ENCODE results near the gene NAA10.

Gene NAA10

DNA sequence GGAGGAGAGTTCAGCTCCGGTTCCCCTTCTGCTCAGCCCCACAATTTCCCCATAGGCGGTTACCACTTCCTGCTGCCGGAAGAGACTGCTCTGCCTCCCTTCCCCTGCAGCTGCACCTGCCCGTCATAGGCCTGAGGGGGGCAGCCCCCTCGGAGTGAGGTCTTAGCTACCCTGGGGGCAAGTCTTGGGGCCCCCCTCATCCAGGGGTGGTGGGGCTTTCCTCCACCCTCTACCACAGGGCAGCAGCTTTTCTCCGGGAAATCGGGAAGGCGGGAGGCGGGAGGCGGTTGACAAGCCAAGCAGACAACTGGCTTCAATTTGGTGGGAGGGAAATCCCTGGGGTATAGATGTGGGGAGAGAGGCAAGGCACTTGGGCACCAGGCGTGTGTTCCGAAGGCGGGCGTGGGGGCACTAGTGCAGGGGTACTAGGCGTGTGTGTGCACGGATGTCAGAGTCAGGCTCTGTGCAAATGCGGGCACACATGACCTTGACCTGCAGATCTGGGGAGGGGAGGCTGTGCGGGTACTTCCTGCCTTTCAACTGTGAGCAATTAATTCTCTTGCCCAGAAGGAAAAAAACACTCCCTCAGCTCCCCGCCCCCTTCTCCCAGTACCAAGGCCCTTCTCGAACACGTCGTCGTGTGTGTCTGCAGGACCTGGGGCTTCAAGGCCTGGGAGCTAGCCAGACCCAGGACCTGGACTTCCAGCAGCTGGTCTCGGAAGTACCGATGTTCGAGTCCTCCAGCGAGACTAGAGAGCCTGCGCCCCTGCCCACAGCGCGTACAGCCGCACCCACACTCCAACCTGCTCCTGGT lies 7.8 kb downstream of the NAA10 start:
- peak; percentile 69 for DNase-seq

GRCh38 chrX:153926552-153926857 lies 8.3 kb downstream of the NAA10 start:
- no peak for DNase-seq

DNA sequence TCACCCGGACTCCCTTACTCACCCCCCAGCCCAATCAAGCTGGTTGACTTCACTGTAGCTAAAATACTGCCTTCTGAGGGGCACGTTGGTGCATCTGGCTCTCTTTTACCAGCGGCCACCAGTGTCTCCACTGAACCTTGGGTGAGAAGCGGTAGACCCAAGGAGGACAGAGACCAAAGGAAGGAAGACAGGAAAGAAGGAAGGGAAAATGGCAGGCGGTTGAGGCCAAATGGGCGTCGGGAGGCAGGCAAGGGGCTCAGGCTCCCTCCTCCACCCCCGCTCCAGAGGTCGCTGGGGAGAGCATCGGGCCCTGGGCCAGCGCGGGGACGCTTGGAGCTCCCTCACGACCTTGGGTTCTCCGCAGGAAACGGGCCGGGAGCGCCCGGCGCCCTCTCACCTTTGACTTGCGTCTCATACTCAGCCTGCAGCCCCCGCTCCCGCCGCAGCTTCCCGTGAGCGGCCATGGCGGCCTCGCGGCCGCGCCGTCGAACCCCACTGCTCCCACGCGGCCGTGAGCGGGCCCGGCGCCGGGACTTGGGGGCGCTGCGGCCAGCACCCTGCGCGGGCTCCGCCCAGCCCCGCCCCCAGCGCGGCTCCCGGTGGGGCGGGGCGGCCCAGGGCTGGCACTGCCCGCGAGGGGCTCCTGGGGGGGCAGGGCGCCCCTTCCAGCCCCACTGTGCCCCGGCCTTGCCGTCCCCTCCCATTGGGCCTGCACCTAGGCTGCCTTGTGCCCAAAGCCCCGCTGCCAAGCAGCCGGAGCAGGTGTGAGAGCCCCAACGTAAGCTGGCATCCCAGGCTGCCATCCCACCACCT lies 8.9 kb downstream of the NAA10 start, which contains the start of gene ARHGAP4:
Gene ARHGAP4 (minus strand): TSS at position 526 of the 813 bp plus-strand sequence. CDS start 62 bp downstream, at position 464.
- peak; percentile 52 for DNase-seq

- no peak for DNase-seq
Observed at GRCh38 chrX:153925387-153925738, 9.5 kb downstream of the NAA10 start.

DNA sequence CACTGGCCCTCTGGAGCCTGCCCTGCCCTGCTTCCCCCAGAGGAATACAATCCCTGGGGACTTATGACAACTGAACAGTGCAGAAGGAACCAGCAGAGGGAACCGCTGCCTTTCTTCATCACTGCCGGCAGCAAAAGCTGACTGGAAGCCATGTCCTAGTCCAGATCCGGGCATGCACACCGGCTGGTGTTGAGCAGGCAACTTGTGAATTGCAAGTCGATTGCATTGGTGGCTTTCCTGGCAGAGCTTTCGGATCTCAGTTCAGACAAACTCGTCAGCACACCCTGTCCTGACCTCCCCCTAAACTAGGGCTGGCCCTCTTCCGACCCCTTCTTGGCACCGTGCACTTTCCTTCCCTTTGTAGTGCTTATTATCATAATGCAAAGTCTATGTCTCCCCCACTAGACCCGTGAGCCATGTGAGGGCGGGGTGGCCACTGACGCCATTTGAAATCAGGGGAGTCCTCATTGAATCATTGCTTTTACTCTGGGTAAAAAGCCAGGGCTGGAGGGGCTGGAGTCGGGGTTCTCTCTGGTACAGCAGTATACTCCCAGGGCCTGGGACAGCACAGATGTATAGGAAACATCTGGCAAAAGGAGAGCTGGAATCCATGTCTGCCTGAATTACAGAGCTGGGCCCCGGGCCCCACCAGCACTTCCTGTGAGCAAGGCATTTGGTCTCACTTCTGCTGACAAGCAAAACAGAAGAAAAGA lies 10.5 kb downstream of the NAA10 start:
- DNase-seq: no peak

GRCh38 chrX:153922932-153923857 lies 11.6 kb downstream of the NAA10 start:
- DNase-seq: no peak

GRCh38 chrX:153921511-153922446 lies 13.1 kb downstream of the NAA10 start:
- DNase-seq: no peak

DNA sequence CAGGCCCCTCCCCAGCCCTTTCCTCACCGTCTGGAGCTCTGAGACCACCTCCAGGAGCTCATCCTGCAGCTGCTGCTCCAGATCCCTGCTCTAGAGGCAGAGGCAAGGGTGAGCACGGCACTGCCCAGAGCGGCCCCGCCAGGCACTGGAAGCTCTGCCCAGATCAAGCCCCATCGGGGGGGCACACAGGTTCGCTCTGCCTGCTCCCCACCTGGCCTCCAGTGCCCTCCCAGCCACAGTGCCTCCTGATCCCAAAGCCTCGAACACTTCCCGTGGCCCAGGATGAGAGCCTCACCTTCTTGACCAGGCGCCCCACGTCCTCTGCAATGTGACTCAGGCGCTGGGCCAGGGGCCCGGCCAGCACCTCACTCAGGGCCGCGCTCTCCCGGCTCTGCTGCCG lies 13.8 kb downstream of the NAA10 start:
- DNase-seq: no peak

DNA sequence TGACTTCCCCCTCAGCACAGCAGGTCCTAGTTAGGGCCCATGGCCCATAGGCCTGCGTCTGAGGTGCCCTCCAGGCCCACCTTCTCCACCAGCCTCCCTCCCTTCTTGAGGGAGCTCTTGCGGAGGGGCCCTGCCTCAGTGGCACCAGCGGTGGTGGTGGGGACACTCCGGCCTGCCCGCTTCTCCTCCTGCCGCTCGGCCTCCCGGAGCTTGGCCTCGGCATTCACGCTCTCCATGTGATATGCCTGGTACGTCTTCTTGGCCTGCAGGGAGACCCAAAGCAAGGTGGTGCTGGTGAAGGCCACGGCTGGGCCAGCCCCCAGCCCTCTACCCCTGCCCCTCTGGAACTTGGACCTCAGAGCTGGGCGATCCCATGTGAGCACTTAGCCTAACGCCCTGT lies 14.3 kb downstream of the NAA10 start:
- DNase-seq: no peak

- DNase-seq: no peak
Observed at GRCh38 chrX:153919281-153919680, 15.6 kb downstream of the NAA10 start.

DNA sequence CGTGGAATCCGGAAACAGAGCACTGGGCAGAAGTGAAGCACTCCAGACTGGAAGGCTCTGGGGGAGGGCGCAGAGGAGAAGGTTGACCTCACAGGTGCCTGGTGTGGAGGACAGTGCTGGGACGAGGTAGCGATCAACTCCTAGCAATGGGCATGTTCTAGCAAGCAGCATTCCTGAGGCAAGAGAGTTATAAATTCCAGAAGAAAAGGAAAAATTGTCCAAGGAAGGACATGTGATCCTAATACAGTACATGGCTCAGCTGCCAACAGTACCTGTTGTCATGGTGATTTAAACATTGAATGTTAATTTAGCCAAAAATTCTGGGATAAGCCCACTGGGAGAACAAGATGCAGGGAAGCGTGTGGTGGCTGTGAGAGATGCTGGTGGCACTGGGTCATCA lies 17.0 kb downstream of the NAA10 start:
- no peak for DNase-seq

DNA sequence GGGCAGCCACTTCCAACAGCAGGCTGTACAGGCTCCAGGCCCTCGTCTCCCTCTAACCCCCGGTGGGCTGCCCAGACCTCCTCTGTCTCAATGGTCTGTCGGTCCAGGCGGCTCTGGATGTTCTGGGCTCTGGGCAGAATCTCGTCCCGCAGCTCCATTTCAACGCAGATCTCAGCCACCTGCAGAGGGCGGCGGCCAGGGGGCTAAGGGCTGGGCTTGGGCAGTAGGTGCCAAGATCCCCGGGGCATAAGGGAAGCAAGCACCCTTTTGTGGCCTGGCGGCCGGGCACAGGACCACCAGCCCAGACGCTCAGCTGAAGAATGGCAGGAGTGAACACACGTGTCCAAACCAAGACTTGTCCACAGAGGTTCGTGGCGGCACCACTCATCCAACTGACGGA lies 21.1 kb downstream of the NAA10 start:
- no peak for DNase-seq

DNA sequence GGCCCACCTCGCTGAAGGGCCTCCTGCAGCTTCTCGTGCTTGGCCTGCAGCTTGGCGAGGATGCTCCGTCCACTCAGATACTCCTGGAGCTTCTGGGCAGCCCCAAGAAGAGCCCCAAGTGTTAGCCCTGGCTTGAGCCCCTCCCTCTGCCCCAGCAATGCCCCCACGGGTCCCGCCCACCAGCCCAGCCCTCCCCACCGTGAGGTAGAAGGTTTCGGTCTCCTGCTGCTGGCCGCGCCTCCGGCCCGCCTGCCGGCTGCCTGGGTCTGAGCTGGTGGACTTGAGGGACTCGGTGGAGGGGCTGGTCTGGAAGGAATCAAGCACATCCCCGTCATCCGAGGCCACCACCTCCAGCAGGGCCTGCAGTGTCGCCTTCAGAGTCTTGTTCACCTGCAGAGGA lies 21.6 kb downstream of the NAA10 start:
- DNase-seq: no peak

DNA sequence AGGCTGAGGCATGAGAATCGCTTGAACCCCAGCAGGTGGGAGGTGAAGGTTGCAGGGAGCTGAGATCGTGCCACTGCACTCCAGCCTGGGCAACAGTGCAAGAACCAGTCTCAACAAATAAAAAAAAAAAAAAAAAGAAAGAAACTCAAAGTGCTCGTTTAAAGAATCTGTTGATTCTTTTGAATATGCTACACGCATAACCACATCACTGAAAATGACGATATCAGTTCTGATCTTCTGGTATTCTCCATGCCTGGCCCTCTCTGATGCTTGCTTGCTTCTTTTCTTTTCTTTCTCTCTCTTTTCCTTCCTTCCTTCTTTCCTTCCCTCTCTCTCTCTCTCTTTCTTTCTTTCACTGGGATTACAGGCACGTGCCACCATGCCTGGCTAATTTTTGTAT lies 23.0 kb downstream of the NAA10 start:
- no peak for DNase-seq

- DNase-seq: no peak
Observed at GRCh38 chrX:153910446-153910845, 24.4 kb downstream of the NAA10 start.

GRCh38 chrX:153909980-153910360 lies 24.9 kb downstream of the NAA10 start:
- no peak for DNase-seq

DNA sequence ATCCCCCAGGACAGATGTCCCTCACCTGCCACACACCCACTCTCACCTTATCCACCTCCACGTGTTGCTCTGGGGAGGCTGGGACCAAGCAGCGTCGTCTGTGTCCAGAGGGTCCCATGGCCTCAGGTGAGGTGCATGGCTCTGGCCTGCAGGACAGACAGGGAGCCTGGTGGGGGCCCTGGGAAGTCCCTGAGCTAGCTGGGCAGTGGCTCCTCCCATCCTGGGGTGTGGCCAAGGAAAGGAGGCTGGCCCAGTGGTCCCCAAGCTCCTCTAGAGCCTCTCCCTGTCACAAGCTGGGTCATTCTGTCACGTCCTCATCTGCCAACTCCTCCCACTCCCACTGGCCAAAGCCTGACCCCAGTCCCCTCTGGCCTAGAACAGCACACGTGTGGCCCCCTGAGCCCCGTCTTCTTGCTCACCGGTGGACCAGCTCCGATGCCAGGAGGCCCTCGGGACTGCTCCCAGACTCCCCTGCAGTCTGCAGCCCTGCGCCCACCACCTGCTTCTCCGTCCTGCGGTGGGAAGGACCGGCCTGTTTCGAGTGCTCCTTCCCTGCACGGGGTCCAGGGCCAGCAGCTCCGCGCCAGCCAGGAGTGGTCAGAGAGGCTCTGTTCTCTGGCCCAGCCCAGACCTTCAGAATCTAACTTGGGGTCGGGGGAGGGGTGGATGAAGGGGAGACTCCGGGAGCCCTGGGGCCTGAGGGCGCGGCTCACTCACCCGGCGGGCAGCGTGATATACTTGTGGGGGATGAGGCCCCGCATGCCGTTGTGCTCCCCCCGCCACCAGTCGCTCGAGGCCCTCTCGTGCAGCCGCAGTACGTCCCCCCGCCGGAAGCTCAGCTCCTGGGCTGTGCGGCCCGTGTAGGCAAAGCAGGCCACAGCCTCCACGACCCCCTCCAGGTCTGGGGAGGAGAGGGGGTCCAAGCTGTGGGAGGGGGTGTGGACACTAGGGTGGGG lies 25.5 kb downstream of the NAA10 start:
- no peak for DNase-seq

DNA sequence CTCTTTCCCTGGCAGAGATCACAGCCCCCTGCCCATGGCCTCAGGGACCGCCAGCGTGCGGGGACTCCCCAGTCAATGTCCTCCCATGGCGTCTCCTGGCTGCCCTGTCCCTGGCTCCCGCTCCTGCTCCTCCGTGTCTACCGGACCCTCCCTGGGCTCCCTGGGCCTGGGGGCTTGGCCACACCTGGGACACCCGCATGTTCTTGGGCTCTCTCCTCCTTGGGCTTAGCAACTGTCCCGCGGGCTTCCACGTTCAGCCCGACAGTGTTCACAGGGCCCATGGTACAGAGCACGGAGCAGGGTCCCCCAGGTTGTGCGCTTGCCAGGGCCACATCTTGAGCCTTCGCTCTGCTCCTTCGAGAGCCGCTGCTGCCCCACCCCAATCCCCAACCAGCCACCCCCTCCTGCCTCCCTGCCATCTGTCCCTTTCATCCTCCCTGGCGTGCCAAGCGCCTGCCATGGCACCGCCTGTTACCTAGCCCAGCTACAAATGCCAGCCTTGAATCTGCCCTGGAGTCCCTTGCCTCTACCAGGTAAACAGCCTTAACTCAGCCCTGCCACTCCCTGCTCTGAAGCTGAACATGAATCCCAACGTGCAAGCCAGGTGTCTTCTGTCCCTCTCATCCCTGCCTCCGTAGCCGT lies 26.5 kb downstream of the NAA10 start:
- DNase-seq: no peak

GRCh38 chrX:153907456-153907855 lies 27.4 kb downstream of the NAA10 start:
- DNase-seq: no peak

Data from activated CD8-positive, alpha-beta memory T cell treated with anti-CD3 and anti-CD28 coated beads, Interleukin-2, amount 50 U/mL, for 4 hours (primary cell).